ENCODE results near the gene SEMA4G.

The SEMA4G gene

DNA sequence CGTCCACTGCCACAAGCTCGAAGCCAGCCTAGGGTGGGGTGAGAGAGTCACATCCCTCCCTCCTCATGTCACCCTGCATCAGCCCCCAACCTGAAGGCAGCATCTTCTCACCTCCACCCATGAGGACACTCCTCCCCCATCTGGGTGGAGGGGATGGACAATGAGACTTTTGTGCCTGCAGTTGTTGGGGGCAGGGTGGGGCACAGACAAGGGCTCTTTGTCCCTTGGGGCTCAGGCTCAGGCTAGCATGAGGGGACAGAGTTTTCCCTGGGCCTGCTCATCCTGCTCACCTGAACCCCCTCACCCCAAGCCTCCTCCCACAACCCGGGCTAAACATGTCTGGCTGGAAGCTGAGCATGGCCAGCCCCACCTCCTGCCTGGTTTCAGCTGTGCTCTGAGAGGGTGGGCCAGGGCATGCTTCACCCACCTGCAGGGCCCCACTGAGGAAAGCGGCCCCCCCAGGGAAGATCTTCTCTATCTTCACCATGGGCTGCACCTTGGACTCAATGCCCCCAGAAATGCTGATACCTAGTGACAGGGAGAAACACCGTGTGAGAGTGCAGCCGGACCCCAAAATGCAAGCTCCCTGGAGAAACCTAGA is 39.6 kb downstream of the SEMA4G start:
- peak; percentile 32 for DNase-seq

DNA sequence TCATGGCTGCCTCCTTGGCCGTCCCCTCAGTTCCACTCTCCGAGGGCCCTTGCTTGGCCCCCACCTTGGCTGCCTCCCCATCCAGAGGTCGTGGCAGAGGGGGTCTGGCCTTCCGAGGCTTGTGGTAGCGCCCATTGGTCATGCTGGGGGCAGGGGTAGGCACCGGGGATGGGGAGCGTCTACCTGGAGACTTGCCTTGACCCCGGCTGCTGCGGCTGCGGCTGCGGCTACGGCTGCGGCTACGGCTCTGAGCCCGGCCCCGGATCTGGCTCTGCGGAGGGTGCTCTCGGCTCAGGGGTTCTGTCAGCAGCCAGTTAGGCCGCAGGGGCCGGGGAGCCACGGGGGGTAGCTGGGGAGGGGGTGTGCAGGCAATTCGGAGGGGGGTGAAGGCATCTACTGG is 41.0 kb downstream of the SEMA4G start:
- DNase-seq: no peak

DNA sequence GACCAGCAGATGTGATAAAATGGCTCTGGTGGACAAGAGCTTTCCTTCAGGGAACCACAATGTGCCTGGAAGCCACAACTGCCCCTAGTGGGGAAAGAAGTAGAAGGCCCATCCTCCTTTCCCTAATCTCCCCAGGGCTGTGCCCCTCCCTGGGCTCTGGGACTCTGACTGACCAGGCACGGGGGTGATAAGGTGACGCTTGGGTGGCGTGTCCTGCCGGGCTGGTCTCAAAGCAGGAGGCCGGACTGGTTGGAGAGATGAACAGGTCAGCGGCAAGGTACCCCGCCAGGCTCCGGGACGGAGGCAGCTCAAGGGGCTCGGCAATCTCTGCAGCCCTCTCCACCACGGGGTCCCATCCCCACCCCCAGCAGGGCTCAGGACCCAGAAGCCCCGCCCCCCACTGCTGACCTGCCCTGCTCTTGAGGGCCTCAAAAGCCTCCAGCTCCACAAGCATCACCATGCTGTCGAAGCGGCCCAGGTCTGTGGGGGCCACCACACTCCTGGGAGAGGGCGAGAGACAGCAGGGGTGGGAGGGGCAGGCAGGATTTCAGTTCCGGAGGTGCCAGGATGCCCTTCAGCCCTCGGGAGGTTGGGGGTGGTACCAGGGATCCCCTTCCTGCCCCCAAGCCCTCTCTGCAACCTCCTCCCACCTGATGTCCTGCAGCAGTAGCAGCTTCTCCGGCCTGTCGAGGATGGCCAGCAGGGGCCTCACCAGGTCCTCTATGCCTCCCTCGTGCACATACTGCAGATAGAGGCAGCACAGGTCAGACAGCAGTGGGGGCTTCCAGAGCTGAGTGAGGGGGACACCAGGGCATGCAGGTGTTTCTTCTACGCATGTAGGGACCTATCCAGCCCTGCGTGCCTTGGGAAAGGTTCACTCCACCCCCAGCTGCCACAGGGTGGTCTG is 42.5 kb downstream of the SEMA4G start:
- no peak for DNase-seq

DNA sequence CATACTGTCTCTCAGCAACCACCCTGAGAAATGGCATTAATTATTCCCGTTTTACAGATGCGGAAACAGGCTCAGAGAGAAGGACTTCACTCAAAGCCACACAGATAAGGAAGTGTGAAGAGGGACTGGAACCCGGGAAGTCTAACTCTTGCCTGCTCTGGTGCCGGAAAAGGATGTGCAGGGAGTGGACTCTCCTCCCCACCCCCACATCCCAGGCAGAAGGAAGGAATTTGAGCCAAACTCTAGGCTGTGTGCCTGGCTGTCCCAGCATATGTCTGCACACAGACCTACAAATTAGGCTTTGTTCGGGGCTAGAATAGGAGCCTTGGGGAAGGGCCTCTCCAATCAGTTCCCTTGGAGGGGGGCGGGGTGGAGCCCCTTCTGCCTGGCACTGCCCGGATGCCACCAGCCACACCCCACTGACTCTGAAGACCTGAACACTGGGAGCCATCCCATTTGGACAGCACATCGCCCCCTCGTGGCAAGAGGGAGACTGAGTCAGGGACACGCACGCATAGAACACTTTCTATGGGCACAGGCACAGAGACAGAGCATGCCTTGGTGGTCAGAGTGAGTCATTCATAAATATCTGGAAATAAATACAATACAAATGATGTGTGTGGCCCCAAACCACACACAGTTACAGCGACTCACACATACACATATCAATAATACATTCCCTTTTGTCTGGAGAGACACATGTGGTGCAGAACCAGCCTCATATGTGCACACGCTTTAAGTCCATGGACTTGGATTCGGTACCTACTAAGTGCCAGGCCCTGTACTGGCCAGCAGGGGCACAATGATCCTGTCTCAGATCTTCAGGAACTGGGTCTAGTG is 43.4 kb downstream of the SEMA4G start:
- peak; percentile 59 for DNase-seq

DNA sequence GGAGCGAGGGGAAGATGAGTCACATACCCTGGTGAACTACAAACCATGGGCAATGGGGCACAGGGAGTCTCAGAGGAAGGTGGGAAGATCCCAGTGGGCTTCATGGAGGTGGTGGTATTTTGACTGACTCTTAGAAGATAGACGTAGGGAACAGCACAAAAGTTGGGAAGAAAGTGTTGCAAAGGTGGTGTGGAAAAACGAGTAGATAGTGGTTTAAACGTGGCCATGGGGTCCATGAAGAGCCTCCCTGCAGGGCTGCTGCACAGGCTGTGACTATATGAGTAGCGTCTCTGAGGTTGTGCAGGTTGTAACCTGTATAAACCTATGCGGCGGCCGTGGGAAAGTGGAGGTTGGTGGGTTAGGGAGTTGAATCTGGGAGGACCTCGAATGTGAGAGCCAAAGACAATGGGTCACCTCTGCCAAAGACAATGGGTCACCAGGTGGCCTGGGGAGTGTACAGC is 44.1 kb downstream of the SEMA4G start:
- DNase-seq: no peak

DNA sequence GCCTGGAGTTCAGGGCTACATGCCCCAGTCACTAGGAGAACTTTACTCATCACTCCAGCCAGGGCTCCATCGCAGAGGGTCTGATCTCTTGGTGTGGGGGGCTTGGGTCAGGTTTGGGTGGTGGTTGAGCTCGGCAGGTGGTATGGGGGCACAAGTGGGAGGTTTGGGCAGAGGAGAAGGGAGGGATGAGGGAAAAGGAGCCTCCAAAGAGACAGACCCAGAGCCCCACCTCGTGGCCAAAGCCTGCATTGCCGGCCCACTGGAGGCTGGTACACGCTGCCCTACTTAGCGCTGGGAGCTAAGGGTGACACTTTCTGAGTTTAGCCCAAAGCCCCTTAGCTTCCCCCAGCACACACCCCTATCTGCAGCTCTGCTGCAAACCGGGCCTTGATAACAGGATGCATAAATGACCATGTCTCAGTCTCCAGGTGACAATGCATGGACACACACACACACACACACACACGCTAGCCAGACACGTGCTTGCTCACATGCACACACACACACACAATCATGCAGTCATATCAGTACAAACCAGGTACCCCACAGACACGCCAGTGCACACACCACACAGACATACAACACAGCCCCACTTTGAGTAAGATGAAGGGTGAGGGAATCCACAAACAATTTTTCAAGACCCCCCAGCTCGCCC is 45.1 kb downstream of the SEMA4G start:
- peak; percentile 9 for DNase-seq

DNA sequence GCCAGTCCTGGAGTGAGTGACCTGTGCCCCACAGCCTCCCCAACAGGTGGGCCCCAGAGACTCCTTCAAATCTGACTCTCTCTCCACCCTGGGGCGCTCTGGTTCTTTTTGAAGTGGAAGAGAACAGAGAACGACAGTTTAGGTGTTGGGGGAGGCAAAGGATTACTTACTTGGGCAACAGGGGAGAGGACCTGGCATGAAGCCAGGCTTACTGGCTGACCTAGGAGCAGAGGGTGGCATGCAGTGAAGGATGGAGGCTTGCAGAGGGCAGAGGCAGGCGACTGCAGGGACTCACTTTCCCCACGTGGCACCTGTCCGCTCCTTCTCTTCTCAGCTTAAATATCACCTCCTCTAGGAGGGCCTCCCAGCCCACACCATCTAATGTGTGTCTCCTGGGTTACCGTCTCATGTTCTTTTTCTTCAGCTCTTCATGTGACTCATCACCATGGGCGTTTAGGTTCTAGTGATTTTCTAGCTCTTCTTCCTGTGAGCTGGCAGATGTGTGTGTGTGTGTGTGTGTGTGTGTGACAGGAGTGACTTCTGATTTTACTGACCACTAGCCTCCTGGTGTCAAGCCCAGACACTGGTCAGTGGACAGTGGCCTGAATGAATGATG is 45.8 kb downstream of the SEMA4G start:
- DNase-seq: no peak

DNA sequence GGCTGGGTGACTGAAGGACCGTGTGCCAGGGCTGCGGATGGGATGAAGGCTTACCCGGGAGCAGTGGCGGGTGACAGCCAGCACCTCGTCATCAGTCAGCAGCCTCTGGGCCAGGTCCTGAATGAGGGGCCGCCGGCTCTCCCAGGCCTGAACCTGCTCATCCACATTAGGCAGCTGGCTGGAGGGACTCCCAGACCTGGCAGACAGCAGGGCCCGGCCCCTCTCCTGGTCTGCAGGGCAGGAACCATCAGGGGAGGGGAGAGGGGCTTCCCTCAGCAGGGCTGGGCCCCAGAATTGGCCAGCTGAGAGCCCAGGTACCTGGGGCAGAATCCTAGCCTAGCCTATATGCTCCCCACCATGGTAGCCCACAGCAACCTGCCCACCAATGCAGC is 46.3 kb downstream of the SEMA4G start:
- DNase-seq: no peak

DNA sequence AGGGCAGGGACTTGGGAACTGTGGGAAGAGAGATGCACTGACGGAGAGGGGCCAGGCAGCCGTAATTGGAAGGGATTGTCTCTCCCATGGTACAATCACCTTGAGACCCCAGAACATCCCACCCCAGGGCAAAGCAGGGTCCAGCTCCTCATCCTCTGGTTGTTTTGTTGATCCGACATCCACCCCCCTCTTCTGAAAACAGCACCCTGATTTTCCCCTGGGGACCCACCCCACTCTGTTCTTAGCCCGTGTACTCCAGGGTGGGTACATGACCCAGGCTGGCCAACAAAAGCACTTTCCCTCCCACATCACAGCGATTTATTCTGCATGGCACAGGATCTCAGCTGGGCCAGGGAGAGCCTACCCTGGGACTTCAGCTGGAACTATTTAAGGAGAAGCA is 47.5 kb downstream of the SEMA4G start:
- DNase-seq: no peak

DNA sequence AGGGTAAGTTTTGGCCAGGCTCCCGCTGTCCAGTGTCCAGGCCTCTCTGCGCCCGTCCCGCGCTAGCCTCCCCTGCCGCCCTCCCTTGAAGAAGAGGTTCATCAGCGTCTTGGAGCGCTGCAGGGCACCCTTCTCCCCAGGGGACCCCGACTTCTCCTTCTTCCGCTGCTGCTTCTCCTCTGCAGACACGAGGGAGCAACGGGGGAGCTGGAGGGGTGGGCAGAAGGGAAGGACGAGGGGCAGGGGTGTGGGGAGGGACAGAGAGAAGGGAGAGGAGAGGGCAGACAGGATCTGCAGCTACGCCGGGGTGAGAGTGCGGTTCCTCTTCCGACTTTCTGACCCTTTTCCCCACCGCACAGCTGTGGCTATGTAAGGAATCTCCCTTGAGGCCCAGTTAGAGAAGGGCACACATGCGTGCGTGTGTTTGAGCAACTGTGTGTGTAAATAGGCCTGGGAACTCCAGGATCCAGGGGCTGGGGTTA is 48.9 kb downstream of the SEMA4G start:
- DNase-seq: no peak

DNA sequence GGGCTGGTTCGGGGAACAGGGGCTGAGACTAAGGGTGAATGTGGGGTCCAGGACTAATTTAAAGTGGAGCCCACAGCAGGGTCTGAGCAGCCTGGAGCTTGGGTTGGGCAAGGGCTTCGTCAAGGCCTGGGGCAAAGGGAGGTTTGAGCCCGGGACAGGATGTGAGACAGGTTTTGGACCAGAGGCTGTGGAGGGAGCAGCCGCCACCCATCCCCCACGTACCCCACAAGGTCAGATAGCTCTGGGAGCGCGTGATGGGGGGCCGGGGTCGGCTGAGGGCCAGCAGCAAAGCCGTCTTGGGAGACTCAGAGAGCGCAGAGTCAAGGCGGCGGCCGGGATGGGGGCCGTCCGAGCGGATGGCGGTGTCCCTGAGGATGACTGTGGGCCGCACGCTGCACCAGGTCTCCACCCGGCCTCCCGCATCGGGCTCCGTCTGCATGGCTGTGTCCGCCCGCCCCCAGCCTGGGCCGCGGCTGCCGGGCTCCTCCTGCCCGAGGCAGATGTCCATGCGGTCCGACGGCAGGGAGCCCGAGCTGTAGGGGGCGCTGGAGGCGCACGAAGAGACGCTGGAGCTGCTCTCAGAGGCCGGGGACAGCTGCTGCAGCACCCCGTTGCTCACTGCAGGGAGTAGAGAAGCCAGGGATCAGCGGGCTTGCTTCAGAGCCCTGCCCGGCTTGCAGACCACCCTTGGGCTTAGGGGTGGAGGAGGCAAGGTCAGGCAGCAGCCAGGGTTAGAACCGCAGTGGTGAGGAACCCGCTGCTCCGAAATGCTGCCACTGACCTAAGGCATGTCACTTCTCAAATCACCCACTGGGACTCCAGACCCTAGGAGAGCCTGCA is 49.5 kb downstream of the SEMA4G start:
- DNase-seq: peak; percentile 46
